Measurements from ENCODE around the gene TCF7L2.

Gene TCF7L2

GRCh38 chr10:113015201-113015600, 65.2 kb downstream of the TCF7L2 start:
- no peak for DNase-seq (ENCODE audit: low read depth)
- no peak overlapping the region for H3K4me3 ChIP-seq (ENCODE audit: low read depth, low read length)

DNA sequence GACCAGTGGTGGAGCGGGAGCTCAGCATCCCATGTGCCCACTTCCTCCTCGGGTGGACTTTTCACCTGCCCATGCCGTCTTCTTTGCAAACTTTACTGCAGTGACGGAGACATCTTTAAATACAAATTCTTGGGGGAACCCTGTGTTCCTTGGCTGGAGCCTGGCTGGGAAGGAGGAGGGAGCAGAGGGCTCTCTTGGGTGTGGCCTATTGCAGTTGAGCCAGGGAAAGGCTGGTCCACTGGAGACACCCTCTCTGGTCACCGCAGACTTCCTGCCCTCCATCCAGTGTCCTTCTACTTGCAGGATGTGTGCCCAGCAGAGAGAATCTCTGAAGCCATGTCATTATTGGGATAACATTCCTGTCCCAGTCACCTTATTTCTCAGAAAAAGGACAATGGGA, 67.3 kb downstream of the TCF7L2 start:
- DNase-seq (ENCODE audit: low read depth), result no peak
- no peak overlapping the region for H3K4me3 ChIP-seq (ENCODE audit: low read depth, low read length)

DNA sequence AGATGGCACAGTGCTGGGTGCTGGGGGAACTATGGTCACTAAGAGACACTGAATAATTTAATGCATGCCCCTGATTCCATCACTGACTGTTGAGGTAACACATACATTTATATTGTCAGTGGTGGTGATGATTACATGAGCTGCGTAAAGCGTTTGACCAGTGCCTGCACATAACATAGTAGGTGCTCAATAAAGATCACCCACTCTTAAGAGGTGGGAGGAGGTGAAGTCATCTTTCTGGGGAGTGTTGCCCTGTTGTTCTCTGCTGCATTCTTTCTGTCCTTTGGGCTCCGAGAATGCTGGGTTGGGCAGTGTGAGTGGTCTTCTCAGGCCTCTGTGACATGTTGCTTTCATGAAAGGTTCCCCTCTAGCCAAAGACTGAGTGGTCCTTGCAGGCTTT, 68.0 kb downstream of the TCF7L2 start:
- H3K4me3 ChIP-seq (ENCODE audit: low read depth, low read length), result no peak overlapping the region
- no peak for DNase-seq (ENCODE audit: low read depth)

GRCh38 chr10:113019096-113019495, 69.0 kb downstream of the TCF7L2 start:
- H3K4me3 ChIP-seq (ENCODE audit: low read depth, low read length), result no peak overlapping the region
- DNase-seq (ENCODE audit: low read depth), result no peak

DNA sequence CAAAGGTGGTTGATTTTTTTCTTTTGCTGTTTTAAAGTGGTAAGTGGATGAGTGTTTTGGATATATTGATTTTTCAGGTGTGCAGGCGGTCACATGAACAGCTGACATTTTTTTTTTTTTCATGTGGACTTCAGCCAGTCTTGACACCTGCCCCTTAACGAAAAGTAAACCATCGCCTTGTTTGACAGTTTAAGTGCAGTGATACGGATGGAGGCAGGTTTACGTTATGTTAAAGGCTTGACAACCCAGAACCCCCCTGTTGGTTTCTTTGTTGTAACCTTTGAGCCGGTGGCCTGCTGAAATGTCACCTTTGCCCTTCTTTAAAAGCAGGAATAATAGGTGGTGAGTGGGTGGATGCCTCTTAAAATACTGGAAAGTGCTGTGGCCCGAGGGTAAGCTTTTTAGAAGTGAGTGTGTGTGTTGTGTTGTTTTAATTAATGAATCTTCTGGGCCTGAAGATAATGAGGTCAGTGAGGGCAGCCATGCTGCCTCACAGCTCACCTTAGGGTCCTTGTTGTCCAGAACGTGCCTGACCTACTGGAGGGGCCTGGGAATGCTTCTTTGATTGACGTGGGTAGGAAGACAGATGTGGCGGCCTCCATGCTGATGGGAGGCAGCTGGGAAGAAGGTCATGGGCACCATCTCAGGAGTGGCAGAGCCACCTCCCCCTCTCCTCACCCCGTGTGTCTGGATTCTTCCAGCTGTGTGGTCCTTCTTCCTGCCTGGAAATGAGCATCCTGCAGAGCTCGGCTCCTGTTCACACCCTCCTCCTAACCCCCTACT, 69.8 kb downstream of the TCF7L2 start:
- H3K4me3 ChIP-seq (ENCODE audit: low read depth, low read length), result no peak overlapping the region
- no peak for DNase-seq (ENCODE audit: low read depth)

GRCh38 chr10:113020475-113020753, 70.4 kb downstream of the TCF7L2 start:
- no peak overlapping the region for H3K4me3 ChIP-seq (ENCODE audit: low read depth, low read length)
- no peak for DNase-seq (ENCODE audit: low read depth)

DNA sequence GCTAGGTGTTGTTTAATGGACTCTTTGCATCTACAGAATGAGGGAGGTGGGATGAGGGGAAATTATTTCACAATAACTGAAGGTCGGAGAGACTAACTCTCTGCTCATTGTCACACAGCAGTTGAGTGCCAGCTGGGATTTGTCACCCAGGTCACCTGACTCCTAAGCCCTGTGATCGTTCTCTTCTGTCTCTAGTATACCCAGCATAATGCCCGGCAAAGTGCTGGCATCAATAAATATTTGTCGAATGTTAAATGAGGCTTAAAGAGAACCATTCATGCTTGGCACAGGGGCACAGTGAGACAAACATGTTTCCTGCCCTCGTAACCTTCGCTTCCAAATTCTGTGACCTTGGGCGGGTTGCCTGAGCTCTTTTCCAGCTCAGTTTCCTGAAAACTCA, 70.8 kb downstream of the TCF7L2 start:
- no peak overlapping the region for H3K4me3 ChIP-seq (ENCODE audit: low read depth, low read length)
- DNase-seq (ENCODE audit: low read depth), result no peak

DNA sequence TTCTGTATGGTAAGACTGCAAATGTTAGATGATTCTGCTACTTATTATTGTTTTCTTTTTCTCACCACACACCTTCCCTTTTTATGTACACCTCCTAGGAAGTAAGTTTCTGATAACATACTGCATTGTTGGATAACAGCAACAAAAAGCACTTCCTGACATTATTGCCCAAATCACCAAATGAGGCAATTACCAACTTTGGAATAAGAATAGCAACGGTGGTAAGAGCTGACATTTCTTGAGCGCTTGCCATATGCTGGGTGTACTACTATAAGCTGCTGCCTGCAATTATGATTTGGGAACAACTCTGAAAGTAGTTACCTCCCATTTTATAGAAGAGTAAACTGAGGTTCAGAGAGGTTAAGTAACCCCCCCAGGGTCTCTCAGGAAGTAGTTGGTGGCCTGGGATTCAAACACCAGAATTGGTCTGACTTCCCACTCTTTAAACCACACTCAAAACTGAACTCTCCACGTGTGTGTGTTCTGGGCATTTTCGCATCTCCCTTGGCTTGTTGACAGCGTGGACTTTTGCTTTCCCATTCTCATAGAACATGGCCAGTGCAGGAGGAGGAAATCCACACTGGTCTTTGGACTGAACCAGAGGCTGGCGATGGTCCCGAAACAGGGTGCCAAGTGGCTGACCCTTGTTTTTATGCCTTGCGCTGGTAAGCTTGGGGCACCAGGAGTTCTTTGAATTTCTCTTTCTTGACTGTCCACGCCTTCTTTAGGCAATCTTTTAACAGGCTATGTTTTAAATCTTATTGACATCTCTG, 71.4 kb downstream of the TCF7L2 start:
- no peak for DNase-seq (ENCODE audit: low read depth)
- no peak overlapping the region for H3K4me3 ChIP-seq (ENCODE audit: low read depth, low read length)

GRCh38 chr10:113022265-113022664, 72.2 kb downstream of the TCF7L2 start:
- DNase-seq (ENCODE audit: low read depth), result no peak
- H3K4me3 ChIP-seq (ENCODE audit: low read depth, low read length), result no peak overlapping the region

GRCh38 chr10:113023017-113023416, 73.0 kb downstream of the TCF7L2 start:
- no peak overlapping the region for H3K4me3 ChIP-seq (ENCODE audit: low read depth, low read length)

GRCh38 chr10:113024930-113025329, 74.9 kb downstream of the TCF7L2 start:
- H3K4me3 ChIP-seq (ENCODE audit: low read depth, low read length), result no peak overlapping the region

More at GRCh38 chr10:113023017-113023416, 73.0 kb downstream of the TCF7L2 start:
- DNase-seq (ENCODE audit: low read depth), result no peak

DNA sequence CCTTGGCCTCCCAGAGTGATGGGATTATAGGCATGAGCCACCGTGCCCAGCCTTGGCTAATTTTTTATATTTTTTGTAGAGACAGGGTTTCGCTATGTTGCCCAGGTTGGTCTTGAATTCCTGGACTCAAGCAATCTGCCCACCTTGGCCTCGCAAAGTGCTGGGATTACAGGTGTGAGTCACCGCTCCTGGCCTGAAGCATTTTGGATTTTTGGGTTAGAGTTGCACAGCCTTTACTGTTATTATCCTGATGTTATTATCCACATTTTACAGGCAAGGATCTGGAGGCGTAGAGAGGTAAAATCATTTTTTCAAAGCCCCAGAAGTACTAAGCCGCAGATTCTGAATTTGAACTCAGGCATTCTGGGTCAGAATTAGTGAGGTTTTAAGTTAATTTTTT, 75.4 kb downstream of the TCF7L2 start:
- no peak overlapping the region for H3K4me3 ChIP-seq (ENCODE audit: low read depth, low read length)
- DNase-seq (ENCODE audit: low read depth), result no peak

More at GRCh38 chr10:113024930-113025329, 74.9 kb downstream of the TCF7L2 start:
- no peak for DNase-seq (ENCODE audit: low read depth)

DNA sequence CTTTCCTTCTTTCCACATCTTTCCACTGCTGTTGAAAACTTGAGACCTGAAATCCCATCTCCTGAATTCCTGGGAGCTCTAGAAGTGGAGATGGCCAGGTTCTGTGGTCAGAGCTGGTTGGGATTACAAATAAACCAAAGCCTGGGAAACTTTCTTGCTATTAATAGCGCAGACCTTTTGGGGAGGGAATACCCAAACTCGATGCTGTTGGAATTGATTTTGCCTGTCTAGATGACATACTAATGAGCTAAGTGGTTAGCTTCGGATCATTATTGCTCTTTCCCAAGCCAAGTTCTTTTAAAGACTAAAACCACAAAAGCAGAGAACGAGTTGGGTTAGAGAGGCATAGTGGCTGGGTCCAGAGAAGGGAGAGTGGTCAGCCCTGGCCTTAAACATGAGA, 76.6 kb downstream of the TCF7L2 start:
- DNase-seq (ENCODE audit: low read depth), result peak; percentile 59

DNA sequence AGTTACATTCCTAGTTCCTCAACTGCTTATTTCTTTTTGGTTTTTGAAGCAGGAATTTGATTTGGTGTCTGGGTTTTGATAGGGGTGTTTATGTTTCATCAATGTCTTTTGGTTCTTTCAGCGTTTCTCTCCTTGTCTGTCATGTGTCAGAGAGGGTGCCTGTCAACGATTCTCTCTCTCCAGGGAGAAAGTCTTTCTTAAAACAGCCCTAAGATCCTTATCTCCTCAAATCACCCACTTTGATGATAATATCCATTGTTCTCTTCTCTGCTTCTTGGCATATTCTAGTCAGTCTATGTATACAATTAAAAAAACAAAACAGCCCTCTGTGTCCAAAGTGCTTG, 77.2 kb downstream of the TCF7L2 start:
- no peak overlapping the region for H3K4me3 ChIP-seq (ENCODE audit: low read depth, low read length)
- no peak for DNase-seq (ENCODE audit: low read depth)

More for the DNA sequence above, 76.6 kb downstream of the TCF7L2 start:
- no peak overlapping the region for H3K4me3 ChIP-seq (ENCODE audit: low read depth, low read length)

DNA sequence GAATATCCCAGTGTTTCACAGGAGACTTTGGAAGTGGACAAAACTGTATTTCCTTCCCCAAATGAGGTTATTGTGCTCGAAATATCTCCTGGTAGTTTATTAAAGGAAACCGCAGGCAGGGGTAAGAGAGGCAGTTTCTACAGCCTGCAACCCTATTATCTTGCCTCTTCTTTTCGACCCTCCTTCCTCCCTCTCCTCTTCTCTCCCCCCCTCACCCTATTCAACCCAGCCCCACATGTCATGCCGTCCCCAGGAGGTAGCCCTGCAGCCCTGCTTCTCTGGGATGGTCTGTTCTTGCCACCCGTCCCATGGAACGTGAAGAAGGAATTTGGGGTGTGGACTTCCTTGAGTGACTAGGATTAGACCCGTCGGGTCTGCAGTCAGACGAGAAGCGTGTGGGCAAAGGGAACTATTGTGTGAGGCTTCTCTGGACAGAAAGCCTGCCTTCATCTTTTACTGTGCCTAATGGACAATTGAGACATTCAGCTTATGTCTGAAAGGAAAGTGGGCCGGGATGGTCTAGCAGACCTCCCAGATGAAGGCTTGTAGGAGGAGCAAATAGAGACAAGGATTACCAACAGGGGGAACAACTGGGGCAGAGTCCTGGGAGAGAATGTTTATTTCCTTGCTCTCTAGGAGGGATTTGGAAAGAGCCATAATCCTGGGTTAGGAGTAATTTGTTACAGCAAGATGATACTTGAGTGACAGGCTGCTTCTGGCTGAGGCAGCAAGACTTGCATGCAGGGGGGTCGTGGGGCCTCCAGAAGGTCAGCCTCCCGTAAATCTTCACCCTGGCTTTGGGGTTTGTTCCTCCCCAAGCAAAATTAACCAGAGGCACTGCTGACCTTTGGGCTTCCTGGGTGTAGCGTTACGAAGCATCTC, 77.8 kb downstream of the TCF7L2 start:
- no peak for DNase-seq (ENCODE audit: low read depth)
- no peak overlapping the region for H3K4me3 ChIP-seq (ENCODE audit: low read depth, low read length)

DNA sequence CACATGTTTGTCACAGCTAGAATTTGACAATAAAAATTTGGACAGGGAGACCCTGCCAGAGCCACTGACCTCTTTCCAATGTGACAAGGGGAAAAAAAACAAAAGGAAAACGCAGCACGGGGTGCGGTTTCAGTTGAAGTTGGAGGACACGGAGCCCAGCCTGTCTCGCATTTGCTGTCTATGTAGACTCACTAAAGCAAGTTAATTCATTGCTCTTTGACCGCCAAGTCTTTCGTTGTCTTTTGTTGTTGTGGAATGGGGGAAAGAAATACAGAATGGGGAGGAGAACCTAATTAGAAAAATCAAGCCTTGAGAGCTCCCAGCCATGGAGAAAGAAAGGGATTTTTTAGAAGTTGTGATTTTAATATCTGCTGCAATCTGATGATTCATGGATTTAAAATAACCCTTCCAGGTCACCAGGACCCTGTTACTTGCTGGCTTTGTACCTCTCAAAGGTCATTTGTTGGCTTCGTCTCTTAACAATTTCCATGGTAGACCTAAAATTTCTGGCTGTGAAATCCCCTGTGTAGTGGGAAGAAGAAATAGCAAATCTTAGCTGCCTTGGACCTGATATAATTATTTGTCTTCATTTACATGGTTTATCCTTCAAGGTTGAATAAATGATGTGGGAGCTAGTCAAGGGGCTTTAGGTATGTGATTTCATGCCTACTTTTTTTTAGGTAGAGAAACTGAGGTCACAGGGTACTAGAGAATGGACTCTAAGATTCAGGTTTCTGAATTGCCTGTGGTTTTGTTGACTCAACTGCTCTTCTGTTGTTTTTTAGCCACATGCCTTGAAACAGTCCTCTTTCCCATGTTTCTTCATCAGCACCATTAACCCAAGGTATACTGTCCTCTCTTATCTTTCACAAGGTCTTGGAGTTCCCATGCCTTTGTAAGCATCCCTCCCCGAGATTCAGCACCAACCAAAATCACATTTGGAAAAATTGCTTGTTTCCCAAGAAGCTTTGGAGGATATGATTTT, 78.7 kb downstream of the TCF7L2 start:
- H3K4me3 ChIP-seq (ENCODE audit: low read depth, low read length), result no peak overlapping the region
- DNase-seq (ENCODE audit: low read depth), result no peak

DNA sequence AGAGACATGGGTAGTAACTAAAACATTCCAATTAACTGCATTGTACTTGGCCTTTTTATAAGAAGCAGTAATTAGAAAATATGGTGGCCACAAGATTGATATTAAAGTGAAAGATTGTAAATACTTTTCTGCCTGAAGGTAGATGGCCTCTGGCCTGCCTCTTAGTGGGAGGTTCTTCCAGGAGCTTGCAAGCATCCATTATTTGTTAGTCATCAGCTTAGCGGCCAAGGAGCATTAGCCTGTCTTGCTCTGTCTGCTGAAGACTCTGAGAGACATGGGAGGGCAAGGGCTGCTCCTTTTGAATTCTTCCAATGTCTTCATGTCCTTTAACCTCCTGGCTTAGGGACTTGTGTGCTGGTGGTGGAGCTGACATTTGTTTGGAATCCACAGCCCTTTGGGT, 80.4 kb downstream of the TCF7L2 start:
- no peak for DNase-seq (ENCODE audit: low read depth)
- H3K4me3 ChIP-seq (ENCODE audit: low read depth, low read length), result no peak overlapping the region

- DNase-seq (ENCODE audit: low read depth), result no peak
- no peak overlapping the region for H3K4me3 ChIP-seq (ENCODE audit: low read depth, low read length)
These were observed 81.1 kb downstream of the TCF7L2 start for GRCh38 chr10:113031147-113031546.

GRCh38 chr10:113033991-113034390, 83.9 kb downstream of the TCF7L2 start:
- H3K4me3 ChIP-seq (ENCODE audit: low read depth, low read length), result no peak overlapping the region
- DNase-seq (ENCODE audit: low read depth), result no peak

Data from skeletal muscle cell (primary cell).